GM18861 (cell line): ENCODE results near the gene PIR.
A peak's percentile ranks its signal among the peaks of the same experiment; 100 is the strongest.

Experiments used
- ATAC-seq: cut with Tn5 transposase; IDR thresholded peaks from one replicate; pipeline ENCODE4 v1.9.1; 2021; ENCODE audit not compliant: unreplicated experiment

Gene PIR

GRCh38 chrX:15350329-15350996 is 142.7 kb downstream of the PIR start:
- no peak for ATAC-seq

- ATAC-seq: no peak
These were observed 144.1 kb downstream of the PIR start for GRCh38 chrX:15349046-15349445.

- no peak for ATAC-seq
These were observed 147.2 kb downstream of the PIR start for GRCh38 chrX:15345976-15346375.

- no peak for ATAC-seq
These were observed 149.0 kb downstream of the PIR start for GRCh38 chrX:15344106-15344505.

- no peak for ATAC-seq
These were observed 150.1 kb downstream of the PIR start for GRCh38 chrX:15343075-15343476.

- no peak for ATAC-seq
These were observed 152.3 kb downstream of the PIR start for GRCh38 chrX:15340867-15341266.

GRCh38 chrX:15336023-15336413 is 157.1 kb downstream of the PIR start:
- peak; percentile 2 for ATAC-seq

GRCh38 chrX:15335135-15336022 is 157.8 kb downstream of the PIR start, which contains the start of gene PIGA:
Gene PIGA, minus strand, starts transcription at chrX:15335523. Its CDS starts 3,593 bp downstream, at chrX:15331930.
- ATAC-seq: peak; percentile 96
